IMR-90 (cell line): Measurements from ENCODE around the gene GTPBP4.

Experiments used
- CEBPB ChIP-seq: IDR thresholded peaks from 2 replicates; pipeline ENCODE4 v1.6.1; 2012; ENCODE audit warnings: low read depth, low read length, improper control_type of control experiment
- TF ChIP-seq, protein P1 (sequence below): conservative IDR thresholded peaks from 2 replicates; pipeline ENCODE4 v1.5.1; 2012; ENCODE audit warnings: mild to moderate bottlenecking, low read depth, low read length, improper control_type of control experiment

GRCh38 chr10:1061930-1062774, 73.9 kb downstream of the GTPBP4 start:
- no peak for TF ChIP-seq CEBPB
- TF ChIP-seq, protein P1, sequence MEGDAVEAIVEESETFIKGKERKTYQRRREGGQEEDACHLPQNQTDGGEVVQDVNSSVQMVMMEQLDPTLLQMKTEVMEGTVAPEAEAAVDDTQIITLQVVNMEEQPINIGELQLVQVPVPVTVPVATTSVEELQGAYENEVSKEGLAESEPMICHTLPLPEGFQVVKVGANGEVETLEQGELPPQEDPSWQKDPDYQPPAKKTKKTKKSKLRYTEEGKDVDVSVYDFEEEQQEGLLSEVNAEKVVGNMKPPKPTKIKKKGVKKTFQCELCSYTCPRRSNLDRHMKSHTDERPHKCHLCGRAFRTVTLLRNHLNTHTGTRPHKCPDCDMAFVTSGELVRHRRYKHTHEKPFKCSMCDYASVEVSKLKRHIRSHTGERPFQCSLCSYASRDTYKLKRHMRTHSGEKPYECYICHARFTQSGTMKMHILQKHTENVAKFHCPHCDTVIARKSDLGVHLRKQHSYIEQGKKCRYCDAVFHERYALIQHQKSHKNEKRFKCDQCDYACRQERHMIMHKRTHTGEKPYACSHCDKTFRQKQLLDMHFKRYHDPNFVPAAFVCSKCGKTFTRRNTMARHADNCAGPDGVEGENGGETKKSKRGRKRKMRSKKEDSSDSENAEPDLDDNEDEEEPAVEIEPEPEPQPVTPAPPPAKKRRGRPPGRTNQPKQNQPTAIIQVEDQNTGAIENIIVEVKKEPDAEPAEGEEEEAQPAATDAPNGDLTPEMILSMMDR, result no peak
